CD4-positive, alpha-beta T cell (primary cell): ENCODE measurements around the gene CHI3L1. TPM values are rescaled to one million over a fixed set of nuclear protein-coding genes. Genes with fewer than 3 reads are reported as not detected.

Source experiments
- ATAC-seq: fragments of 200-7000 bp; cut with Tn5 transposase; one replicate; pipeline ENCODE4 v1.10.0; 2022; ENCODE audit warnings: mild to moderate bottlenecking; ENCODE audit not compliant: poor library complexity
- CTCF ChIA-PET: fragments of 350-600 bp; sonication (Branson Sonifier 250); formaldehyde crosslinking; loops from one replicate; lab custom pipeline; 2021; ENCODE audit warnings: antibody characterized with exemption, inconsistent platforms; lab: Charles Lee
- POLR2A ChIA-PET: fragments of 350-600 bp; sonication (Branson Sonifier 250); formaldehyde crosslinking; loops from one replicate; lab custom pipeline; 2021; ENCODE audit warnings: antibody characterized with exemption, inconsistent platforms; lab: Charles Lee
- DNase-seq, 14 experiments: peaks; one replicate each; pipeline ENCODE4 v3.0.0-alpha.2; 2013 to 2020; ENCODE audit warnings: mixed read lengths in 2 of 14
- H3K27ac ChIP-seq, 2 donors: one replicate each; pipeline versions ENCODE4 v1.5.1 to v1.7.0; 2013; ENCODE audit warnings: low read length in 2 of 2, low read depth in 1 of 2, mild to moderate bottlenecking in 1 of 2
- H3K27me3 ChIP-seq, 2 experiments: 1 replicate in 1 of 2; 2 replicates in 1 of 2; pipeline versions ENCODE4 v1.6.1 to v1.7.0; 2013; ENCODE audit warnings: low read length in 2 of 2, control low read depth in 1 of 2, mild to moderate bottlenecking in 1 of 2, moderate library complexity in 1 of 2; ENCODE audit not compliant: insufficient read depth in 2 of 2, control insufficient read depth in 1 of 2
- H3K36me3 ChIP-seq: one replicate; pipeline ENCODE4 v1.6.1; 2013; ENCODE audit warnings: low read length, control low read depth; ENCODE audit not compliant: insufficient read depth
- H3K4me1 ChIP-seq: one replicate; pipeline ENCODE4 v1.6.1; 2013; ENCODE audit warnings: low read length, control low read depth; ENCODE audit not compliant: insufficient read depth
- H3K4me3 ChIP-seq: one replicate; pipeline ENCODE4 v1.5.1; 2013; ENCODE audit warnings: mild to moderate bottlenecking, low read length, moderate library complexity
- H3K9me3 ChIP-seq, 2 experiments: 1 replicate in 1 of 2; 2 replicates in 1 of 2; pipeline versions ENCODE4 v1.6.1 to v1.7.0; 2013; ENCODE audit warnings: low read length in 2 of 2, mild to moderate bottlenecking in 2 of 2, control low read depth in 1 of 2, moderate library complexity in 1 of 2; ENCODE audit not compliant: control insufficient read depth in 1 of 2, insufficient read depth in 1 of 2
- H3K27ac Mint-ChIP-seq: one replicate; pipeline ENCODE4 v1.8.0; 2020; ENCODE audit warnings: mixed read lengths
- H3K27me3 Mint-ChIP-seq: one replicate; pipeline ENCODE4 v1.8.0; 2021; ENCODE audit warnings: mixed read lengths
- H3K36me3 Mint-ChIP-seq: one replicate; pipeline ENCODE4 v1.8.0; 2021; ENCODE audit warnings: low read depth, mixed read lengths
- H3K4me1 Mint-ChIP-seq: one replicate; pipeline ENCODE4 v1.8.0; 2021; ENCODE audit warnings: low read depth, mixed read lengths
- H3K4me3 Mint-ChIP-seq: one replicate; pipeline ENCODE4 v1.8.0; 2020; ENCODE audit warnings: mild to moderate bottlenecking, mixed read lengths
- H3K9me3 Mint-ChIP-seq: one replicate; pipeline ENCODE4 v1.8.0; 2020; ENCODE audit warnings: mixed read lengths
- intact Hi-C, 2 experiments: fragments of 100-400 bp; cut with DNase I in 1 of 2; cut with micrococcal nuclease in 1 of 2; formaldehyde crosslinking; loops; one replicate each; pipeline versions ENCODE4 v1.15.1 to v1.9.0; 2023 to 2025; cut with DNase I, micrococcal nuclease
- total RNA-seq, 174 experiments: library from RNA in 2 of 174; stranded (reverse) in 2 of 174; gene quantifications; one replicate each; pipeline ENCODE4 v1.2.3 and lab custom pipeline; 2021 to 2026
- TF ChIP-seq, protein P1 (sequence below): fragments of 200-600 bp; IDR thresholded peaks from one replicate; pipeline ENCODE4 v1.8.0; 2022; ENCODE audit warnings: antibody characterized with exemption, mild to moderate bottlenecking

Gene CHI3L1
- total RNA-seq, 2 experiments from 2014 or later = not detected

GRCh38 chr1:203200916-203201315 is 14.4 kb upstream of the CHI3L1 start:
- TF ChIP-seq, protein P1, sequence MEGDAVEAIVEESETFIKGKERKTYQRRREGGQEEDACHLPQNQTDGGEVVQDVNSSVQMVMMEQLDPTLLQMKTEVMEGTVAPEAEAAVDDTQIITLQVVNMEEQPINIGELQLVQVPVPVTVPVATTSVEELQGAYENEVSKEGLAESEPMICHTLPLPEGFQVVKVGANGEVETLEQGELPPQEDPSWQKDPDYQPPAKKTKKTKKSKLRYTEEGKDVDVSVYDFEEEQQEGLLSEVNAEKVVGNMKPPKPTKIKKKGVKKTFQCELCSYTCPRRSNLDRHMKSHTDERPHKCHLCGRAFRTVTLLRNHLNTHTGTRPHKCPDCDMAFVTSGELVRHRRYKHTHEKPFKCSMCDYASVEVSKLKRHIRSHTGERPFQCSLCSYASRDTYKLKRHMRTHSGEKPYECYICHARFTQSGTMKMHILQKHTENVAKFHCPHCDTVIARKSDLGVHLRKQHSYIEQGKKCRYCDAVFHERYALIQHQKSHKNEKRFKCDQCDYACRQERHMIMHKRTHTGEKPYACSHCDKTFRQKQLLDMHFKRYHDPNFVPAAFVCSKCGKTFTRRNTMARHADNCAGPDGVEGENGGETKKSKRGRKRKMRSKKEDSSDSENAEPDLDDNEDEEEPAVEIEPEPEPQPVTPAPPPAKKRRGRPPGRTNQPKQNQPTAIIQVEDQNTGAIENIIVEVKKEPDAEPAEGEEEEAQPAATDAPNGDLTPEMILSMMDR = no peak
- POLR2A ChIA-PET = no interaction called here
- Mint-ChIP-seq H3K4me1 (no peaks in the 10 kb centered on the region), H3K27ac (no peak overlapping the region), H3K4me3 (no peak overlapping the region), H3K36me3 (no peaks in the 10 kb centered on the region), H3K27me3 (no peaks in the 10 kb centered on the region), H3K9me3 (no peaks in the 10 kb centered on the region)
- intact Hi-C loops = no loop called here
- ATAC-seq (no peak), DNase-seq (no peak)
- H3K4me1 ChIP-seq = no peaks in the 10 kb centered on the region
- peaks cover 0 to 2% of the 10 kb centered on the region in 2 experiments for H3K27me3 ChIP-seq
- H3K4me3 ChIP-seq = no peak overlapping the region
- no peaks in the 10 kb centered on the region for H3K9me3 ChIP-seq
- H3K27ac ChIP-seq = no peak overlapping the region
- CTCF ChIA-PET = no interaction called here
- H3K36me3 ChIP-seq = no peaks in the 10 kb centered on the region

DNA sequence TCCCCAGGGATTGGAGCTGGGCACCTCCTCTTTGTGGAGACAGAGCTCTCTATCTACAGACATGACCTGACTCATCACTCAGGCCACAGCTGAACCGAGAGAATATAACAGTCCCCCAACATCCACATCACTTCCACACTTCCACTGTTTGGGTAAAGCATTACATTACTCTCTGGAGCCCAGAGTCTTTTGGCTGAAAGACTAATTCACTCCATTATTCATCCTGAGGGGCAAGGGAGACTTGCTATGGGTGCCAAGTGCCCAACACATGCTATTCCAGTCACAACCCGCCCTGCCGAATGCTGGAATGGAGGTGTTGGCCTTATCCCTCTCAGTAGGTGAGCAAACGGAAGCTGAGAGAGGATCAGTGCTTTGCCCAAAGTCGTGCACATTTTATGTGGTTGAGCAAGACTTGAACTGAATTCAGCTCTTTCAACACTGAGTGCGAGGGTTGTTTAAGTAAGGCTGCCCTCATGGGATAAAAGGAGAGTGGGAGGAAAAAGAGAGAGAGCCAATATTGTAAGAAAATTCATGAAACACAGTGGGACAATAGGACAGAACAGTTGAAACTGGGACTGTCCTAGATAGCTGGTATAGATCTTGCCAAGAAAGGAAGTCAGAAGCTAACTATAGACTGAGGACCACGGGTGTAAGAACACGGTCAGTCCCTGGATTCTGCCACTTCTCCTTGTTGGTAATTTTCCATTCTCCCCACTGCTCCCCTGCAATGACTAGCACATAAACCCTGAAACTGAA is 13.5 kb upstream of the CHI3L1 start:
- no peak for DNase-seq
- TF ChIP-seq, protein P1 = no peak
- intact Hi-C loops = no loop called here
- H3K4me3 Mint-ChIP-seq = no peak overlapping the region
- no peak overlapping the region for H3K27ac ChIP-seq
- H3K27me3 Mint-ChIP-seq = no peaks in the 10 kb centered on the region
- ChIA-PET CTCF (no interaction called here), POLR2A (no interaction called here)
- no peaks in the 10 kb centered on the region for H3K36me3 Mint-ChIP-seq
- no peaks in the 10 kb centered on the region for H3K4me1 ChIP-seq
- H3K27ac Mint-ChIP-seq = no peak overlapping the region
- H3K9me3 ChIP-seq = no peaks in the 10 kb centered on the region
- no peaks in the 10 kb centered on the region for H3K9me3 Mint-ChIP-seq
- no peak overlapping the region for H3K4me3 ChIP-seq
- peaks cover 0 to 2% of the 10 kb centered on the region in 2 experiments for H3K27me3 ChIP-seq
- ATAC-seq = no peak
- no peaks in the 10 kb centered on the region for H3K4me1 Mint-ChIP-seq
- no peaks in the 10 kb centered on the region for H3K36me3 ChIP-seq

DNA sequence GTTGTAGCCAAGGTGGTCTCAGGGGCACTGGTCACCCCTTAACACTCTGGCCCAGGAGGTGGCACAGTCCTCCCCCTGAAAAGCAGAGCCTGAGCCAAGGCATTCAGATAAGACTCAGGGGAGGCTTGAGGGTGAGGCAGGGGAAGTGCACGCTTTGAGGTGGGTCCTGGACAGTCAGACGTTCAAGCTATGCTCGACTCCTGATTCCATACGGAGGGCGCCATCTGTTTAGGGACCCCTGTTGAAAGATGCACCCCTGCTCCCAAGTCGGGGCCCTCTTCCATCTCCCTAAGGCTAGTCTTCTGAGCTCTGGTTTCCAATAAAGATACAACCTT is 12.9 kb upstream of the CHI3L1 start:
- ATAC-seq (no peak), DNase-seq (no peak)
- no peaks in the 10 kb centered on the region for H3K4me1 ChIP-seq
- H3K4me1 Mint-ChIP-seq = no peaks in the 10 kb centered on the region
- H3K4me3 Mint-ChIP-seq = no peak overlapping the region
- no peak overlapping the region for H3K4me3 ChIP-seq
- H3K27me3 ChIP-seq = peaks cover 0 to 2% of the 10 kb centered on the region in 2 experiments
- H3K36me3 Mint-ChIP-seq = no peaks in the 10 kb centered on the region
- no peak overlapping the region for H3K27ac ChIP-seq
- TF ChIP-seq, protein P1 = no peak
- H3K9me3 ChIP-seq = no peaks in the 10 kb centered on the region
- ChIA-PET CTCF (no interaction called here), POLR2A (no interaction called here)
- H3K27ac Mint-ChIP-seq = no peak overlapping the region
- H3K36me3 ChIP-seq = no peaks in the 10 kb centered on the region
- intact Hi-C loops = no loop called here
- no peaks in the 10 kb centered on the region for H3K9me3 Mint-ChIP-seq
- no peaks in the 10 kb centered on the region for H3K27me3 Mint-ChIP-seq
